K562 (cell line): ENCODE data around the gene FAM117B. TPM values are rescaled to one million over a fixed set of nuclear protein-coding genes. Genes with fewer than 3 reads are reported as not detected.
A peak's percentile ranks its signal among the peaks of the same experiment; 100 is the strongest.

ENCODE experiments used
- ATAC-seq: fragments of 200-7000 bp; cut with Tn5 transposase; 3 replicates; pipeline ENCODE4 v1.9.1; 2020; ENCODE audit warnings: moderate library complexity
- BruUV-seq: library from RNA; stranded (reverse); fragments of 400-500 nt; replicated peaks from 2 replicates; lab custom pipeline; 2021; lab: Mats Ljungman, UMichigan
- CTCF ChIA-PET: fragments of 300-600 bp; formaldehyde crosslinking; extraction: SDS; loops from one replicate; lab custom pipeline; 2021; ENCODE audit warnings: low intra/inter-chr PET ratio; lab: Yijun Ruan, JAX
- POLR2A ChIA-PET: fragments of 300-600, 350-650 bp; sonication (Branson Sonifier 250); formaldehyde crosslinking; extraction: SDS; loops from one replicate; lab custom pipeline; 2021; ENCODE audit warnings: antibody characterized with exemption, inconsistent platforms; lab: Yijun Ruan, JAX
- DNase-seq, 4 experiments: peaks; one replicate each; pipeline versions ENCODE4 v3.0.0 to v3.0.0-alpha.2; 2011 to 2018; ENCODE audit warnings: low spot score in 3 of 4, mixed read lengths in 3 of 4; ENCODE audit errors: extremely low read depth in 1 of 4
- FAIRE-seq: peaks from 2 replicates; lab custom pipeline; 2011; peaks lifted over from hg19 to GRCh38; lab: Jason Lieb, UNC
- H2AFZ ChIP-seq: 2 replicates; pipeline ENCODE4 v1.6.0; 2011; ENCODE audit warnings: low read depth, low read length, control low read depth, inconsistent platforms
- H3K27ac ChIP-seq: fragments of 200-600 bp; 3 replicates; pipeline ENCODE4 v1.8.0; 2011; ENCODE audit warnings: low read depth, mild to moderate bottlenecking, control low read depth, inconsistent platforms, low read length, moderate library complexity, mixed read lengths; ENCODE audit errors: extremely low read depth
- H3K27me3 ChIP-seq, 2 experiments: fragments of 300-600 bp in 1 of 2; 2 replicates in 1 of 2; 3 replicates in 1 of 2; pipeline versions ENCODE4 v1.6.0 to v1.8.0; 2011; ENCODE audit warnings: inconsistent platforms in 2 of 2, low read length in 2 of 2, mild to moderate bottlenecking in 1 of 2, mixed read lengths in 1 of 2, moderate library complexity in 1 of 2; ENCODE audit not compliant: control insufficient read depth in 2 of 2, insufficient read depth in 2 of 2
- H3K36me3 ChIP-seq: fragments of 300-600 bp; 3 replicates; pipeline ENCODE4 v1.8.0; 2011; ENCODE audit warnings: mild to moderate bottlenecking, low read length, inconsistent platforms; ENCODE audit not compliant: control insufficient read depth, insufficient read depth
- H3K4me1 ChIP-seq, 2 experiments: fragments of 200-600 bp in 1 of 2; replicated peaks in 1 of 2; 2 replicates in 1 of 2; 3 replicates in 1 of 2; pipeline versions ENCODE4 v1.5.1 to v1.8.0; 2011; ENCODE audit warnings: inconsistent platforms in 2 of 2, low read length in 2 of 2, mild to moderate bottlenecking in 1 of 2, mixed read lengths in 1 of 2, moderate library complexity in 1 of 2; ENCODE audit not compliant: control insufficient read depth in 2 of 2, insufficient read depth in 2 of 2
- H3K4me2 ChIP-seq: 2 replicates; pipeline ENCODE4 v1.6.1; 2011; ENCODE audit warnings: low read length, control low read depth, inconsistent platforms, mixed read lengths; ENCODE audit not compliant: insufficient read depth
- H3K4me3 ChIP-seq: fragments of 200-600 bp; sonication (generic), shearing (Covaris generic); 2 replicates; pipeline ENCODE4 v1.5.1; 2016; ENCODE audit warnings: control low read depth, inconsistent platforms
- H3K79me2 ChIP-seq: fragments of 200-600 bp; 3 replicates; pipeline ENCODE4 v1.8.0; 2011; ENCODE audit warnings: low read length, inconsistent platforms; ENCODE audit not compliant: control insufficient read depth, insufficient read depth
- H3K9ac ChIP-seq, 2 experiments: 2 replicates each; pipeline versions ENCODE4 v1.6.0 to v1.6.1; 2011; ENCODE audit warnings: low read depth in 2 of 2, low read length in 2 of 2, control low read depth in 1 of 2, inconsistent platforms in 1 of 2, mild to moderate bottlenecking in 1 of 2, mixed read lengths in 1 of 2; ENCODE audit not compliant: insufficient read depth in 1 of 2
- H3K9me1 ChIP-seq: one replicate; pipeline ENCODE4 v1.6.0; 2011; ENCODE audit warnings: inconsistent platforms, mild to moderate bottlenecking, low read length, moderate library complexity; ENCODE audit not compliant: control insufficient read depth, insufficient read depth
- H3K9me3 ChIP-seq: replicated peaks from 2 replicates; pipeline ENCODE4 v1.5.1; 2011; ENCODE audit warnings: low read depth, low read length, inconsistent platforms; ENCODE audit not compliant: control insufficient read depth, insufficient read depth
- H4K20me1 ChIP-seq: replicated peaks from 2 replicates; pipeline ENCODE4 v1.6.1; 2011; ENCODE audit warnings: low read length, inconsistent platforms, mixed read lengths; ENCODE audit not compliant: control insufficient read depth, insufficient read depth
- ARHGAP35 ChIP-seq: fragments of 450-650 bp; IDR thresholded peaks from 2 replicates; pipeline ENCODE4 v1.6.1; 2018; ENCODE audit not compliant: partially characterized antibody
- CEBPG ChIP-seq, 3 experiments: fragments of 200-800 bp in 1 of 3; sonication (Bioruptor generic) in 1 of 3; sonication (generic) in 1 of 3; formaldehyde crosslinking in 1 of 3; IDR thresholded peaks in 2 of 3; conservative IDR thresholded peaks in 1 of 3; 2 replicates each; pipeline versions ENCODE4 v1.6.1 to v1.8.0; 2016 to 2022; ENCODE audit warnings: missing compliant biosample characterization in 2 of 3, missing genetic modification characterization in 2 of 3, mild to moderate bottlenecking in 1 of 3, missing genetic modification reagents in 1 of 3
- GABPA ChIP-seq: fragments of 200-800 bp; sonication (Bioruptor generic); conservative IDR thresholded peaks from 2 replicates; pipeline ENCODE4 v1.6.1; 2016; ENCODE audit warnings: low read depth, missing genetic modification characterization, missing compliant biosample characterization
- MEIS2 ChIP-seq: fragments of 450-650 bp; IDR thresholded peaks from 2 replicates; pipeline ENCODE4 v1.6.1; 2014; ENCODE audit warnings: mild to moderate bottlenecking; ENCODE audit not compliant: partially characterized antibody
- RBBP5 ChIP-seq: fragments of 200-600 bp; sonication (generic); IDR thresholded peaks from 2 replicates; pipeline ENCODE4 v1.6.1; 2012; ENCODE audit warnings: borderline replicate concordance, mild to moderate bottlenecking, low read length, control low read depth, inconsistent platforms; ENCODE audit not compliant: insufficient read depth, poor library complexity, severe bottlenecking
- RBM17 ChIP-seq: fragments of 200-400 bp; formaldehyde crosslinking; IDR thresholded peaks from 2 replicates; pipeline ENCODE4 v1.6.1; 2017; ENCODE audit warnings: low read depth, mild to moderate bottlenecking, low read length, borderline replicate concordance
- ZKSCAN3 ChIP-seq: fragments of 250-450 bp; sonication (Bioruptor Pico); IDR thresholded peaks from 2 replicates; pipeline ENCODE4 v1.4.0; 2020
- ZNF695 ChIP-seq: fragments of 450-650 bp; formaldehyde crosslinking; IDR thresholded peaks from 2 replicates; pipeline ENCODE4 v1.4.0; 2020; ENCODE audit warnings: mild to moderate bottlenecking, moderate library complexity
- WGBS: fragments of 100-300 bp; shearing (Covaris generic); methylation state at CpG from one replicate; pipeline ENCODE4 v1.1.6; 2016; ENCODE audit warnings: low coverage, mixed read lengths; ENCODE audit not compliant: insufficient coverage; ENCODE audit errors: missing lambda C conversion rate; 5-methylcytosine and 5-hydroxymethylcytosine counted together
- in situ Hi-C: fragments of 300-500 bp; cut with MboI; formaldehyde crosslinking; loops from 4 replicates; pipeline ENCODE4 v1.15.0; 2018; ENCODE audit warnings: inconsistent platforms, mixed read lengths
- intact Hi-C: fragments of 100-400 bp; cut with micrococcal nuclease; formaldehyde crosslinking; loops from 2 replicates; pipeline ENCODE4 v1.14.2; 2022
- polyA plus RNA-seq, 8 experiments: library from polyadenylated mRNA; depleted of rRNA in 4 of 8; stranded (reverse) in 5 of 8; unstranded in 3 of 8; fragments of >200 nt; fragmentation: Nextera tagmentation in 2 of 8; fragmentation: Illumina TruSeq in 1 of 8; extraction: Ambion mirVana in 2 of 8; extraction: Trizol in 1 of 8; gene quantifications; 2 replicates each; pipeline versions ENCODE4 v1.2.1 to v1.2.3, GENCODE V29; 2011 to 2014; ENCODE audit warnings: inconsistent platforms in 1 of 8, missing spikeins in 1 of 8
- total RNA-seq, 7 experiments: library from RNA; depleted of rRNA in 6 of 7; stranded (reverse); fragments of >200 nt in 6 of 7; fragmentation: Illumina TruSeq in 2 of 7; extraction: Trizol in 2 of 7; gene quantifications; 2 replicates each; pipeline versions ENCODE4 v1.2.1 to v1.2.3, GENCODE V29; 2011 to 2021; ENCODE audit warnings: low replicate concordance in 1 of 7
- TF ChIP-seq, protein P1 (sequence below): fragments of 450-650 bp; formaldehyde crosslinking; conservative IDR thresholded peaks from 2 replicates; pipeline ENCODE4 v1.4.0; 2022; ENCODE audit warnings: mild to moderate bottlenecking, missing genetic modification characterization
- TF ChIP-seq, protein P2 (sequence below), 2 experiments: fragments of 450-650 bp in 1 of 2; sonication (generic) in 1 of 2; formaldehyde crosslinking in 1 of 2; IDR thresholded peaks in 1 of 2; conservative IDR thresholded peaks in 1 of 2; 2 replicates each; pipeline versions ENCODE4 v1.6.1 to v1.8.1; 2016 to 2023; ENCODE audit warnings: mild to moderate bottlenecking in 2 of 2, moderate library complexity in 2 of 2, inconsistent platforms in 1 of 2, missing genetic modification reagents in 1 of 2

The FAM117B gene
- total and polyA plus RNA-seq, 9 of the 15 experiments (the other 6 are each of a cell fraction or from before 2014, with no cell fraction given), result 1.6 to 5.2 (median 2.6) TPM

DNA sequence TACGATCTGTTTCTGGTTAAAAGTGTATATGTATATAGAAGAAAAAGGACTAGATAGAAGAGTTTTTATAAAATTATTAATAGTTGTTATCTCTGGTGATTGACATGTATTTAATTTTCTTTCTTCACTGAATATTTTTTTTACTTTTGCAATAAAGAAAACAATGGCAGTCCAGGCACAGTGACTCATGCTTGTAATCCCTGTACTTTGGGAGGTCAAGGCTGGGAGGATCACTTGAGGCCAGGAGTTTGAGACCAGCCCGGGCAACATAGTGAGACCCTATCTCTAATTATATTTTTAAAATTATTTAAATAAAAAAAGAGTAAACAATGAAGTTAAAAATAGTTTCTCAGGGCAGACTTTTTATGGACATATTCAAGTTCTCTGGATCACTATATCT lies 114.7 kb downstream of the FAM117B start (continued):
- TF ChIP-seq ZKSCAN3 (no peak), RBBP5 (no peak), GABPA (no peak), ZNF695 (CRISPR knock-in tag) (no peak)
- TF ChIP-seq, protein P1, sequence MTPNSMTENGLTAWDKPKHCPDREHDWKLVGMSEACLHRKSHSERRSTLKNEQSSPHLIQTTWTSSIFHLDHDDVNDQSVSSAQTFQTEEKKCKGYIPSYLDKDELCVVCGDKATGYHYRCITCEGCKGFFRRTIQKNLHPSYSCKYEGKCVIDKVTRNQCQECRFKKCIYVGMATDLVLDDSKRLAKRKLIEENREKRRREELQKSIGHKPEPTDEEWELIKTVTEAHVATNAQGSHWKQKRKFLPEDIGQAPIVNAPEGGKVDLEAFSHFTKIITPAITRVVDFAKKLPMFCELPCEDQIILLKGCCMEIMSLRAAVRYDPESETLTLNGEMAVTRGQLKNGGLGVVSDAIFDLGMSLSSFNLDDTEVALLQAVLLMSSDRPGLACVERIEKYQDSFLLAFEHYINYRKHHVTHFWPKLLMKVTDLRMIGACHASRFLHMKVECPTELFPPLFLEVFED (CRISPR knock-in tag), result no peak
- TF ChIP-seq, all 486 proteins: peak for 0

DNA sequence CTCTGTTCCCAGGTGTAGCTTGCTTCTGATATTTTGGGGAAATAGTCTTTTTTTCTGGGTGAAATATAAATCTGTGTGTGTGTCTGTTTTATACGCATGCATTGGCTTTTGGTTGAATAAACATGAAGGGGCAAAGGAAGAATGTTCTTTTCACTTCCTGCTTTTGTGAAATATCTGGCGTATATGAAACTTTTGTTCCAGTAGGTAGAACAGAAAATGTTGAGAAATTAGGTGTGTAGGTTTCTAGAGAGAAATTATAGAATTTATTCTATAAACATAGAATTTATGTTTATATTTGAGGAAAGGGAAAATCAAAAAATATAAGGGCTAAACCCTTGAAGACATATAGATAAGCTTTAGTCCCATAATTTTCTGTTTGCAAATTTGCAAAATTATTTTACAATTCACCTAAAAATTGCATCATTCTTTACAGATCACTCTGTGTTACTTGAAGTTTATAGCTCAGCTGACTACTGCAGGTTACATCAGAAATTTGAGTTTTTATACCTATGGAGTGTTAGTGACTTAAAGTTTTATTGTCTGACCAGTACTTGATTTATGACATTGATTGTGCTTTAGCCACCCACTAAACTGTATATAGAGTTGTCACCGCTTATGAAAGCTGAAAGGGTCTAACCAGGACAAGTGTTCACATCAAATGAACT lies 116.1 kb downstream of the FAM117B start:
- in situ Hi-C loops, result no loop called here
- FAIRE-seq, result no peak
- no peak overlapping the region for H3K4me2 ChIP-seq
- no peaks in the 10 kb centered on the region for H3K36me3 ChIP-seq
- ChIA-PET CTCF (no interaction called here), POLR2A (no interaction called here)
- WGBS, result 97% methylated on average over 3 of the region's 3 CpGs
- H3K27ac ChIP-seq, result no peak overlapping the region
- no peak overlapping the region for H3K9ac ChIP-seq
- TF ChIP-seq CEBPG (CRISPR knock-in tag; IDR thresholded peaks at IDR 0.05) (no peak), CEBPG (tag; conservative IDR thresholded peaks at IDR 0.05 in 1 of 2, IDR thresholded peaks at IDR 0.05 in 1 of 2) (peak; percentile 29 to 70; a peak in 2 of 4 replicates), MEIS2 (peak; percentile 7), ZNF695 (CRISPR knock-in tag) (no peak), RBM17 (no peak), ARHGAP35 (no peak)
- TF ChIP-seq, protein P2, sequence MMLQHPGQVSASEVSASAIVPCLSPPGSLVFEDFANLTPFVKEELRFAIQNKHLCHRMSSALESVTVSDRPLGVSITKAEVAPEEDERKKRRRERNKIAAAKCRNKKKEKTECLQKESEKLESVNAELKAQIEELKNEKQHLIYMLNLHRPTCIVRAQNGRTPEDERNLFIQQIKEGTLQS (IDR thresholded peaks at IDR 0.05), result peak; percentile 40; the same call in 1 of the 2 replicates
- TF ChIP-seq, protein P2 (CRISPR knock-in tag; conservative IDR thresholded peaks at IDR 0.05), result no peak
- TF ChIP-seq, all 486 proteins: peak for 3
- Histone ChIP-seq H3K9me1 (no peaks in the 10 kb centered on the region), H3K79me2 (no peaks in the 10 kb centered on the region), H3K27me3 (no peaks in the 10 kb centered on the region), H2AFZ (no peak overlapping the region), H3K9me3 (no peaks in the 10 kb centered on the region), H4K20me1 (no peaks in the 10 kb centered on the region), H3K4me1 (no peaks in the 10 kb centered on the region), H3K4me3 (no peak overlapping the region)
- intact Hi-C loops, result loop anchor here (10.0 kb wide), 1 partner anchor 116 kb away; the partner anchor contains the start of gene FAM117B
- no peak for DNase-seq
- no TSS peak for BruUV-seq
- no peak for ATAC-seq
